Body of pancreas (tissue), 4 donors: Measurements from ENCODE around the gene LACTB. TPM values are rescaled to one million over a fixed set of nuclear protein-coding genes. Genes with fewer than 3 reads are reported as not detected.

Experiments
- ATAC-seq: fragments of 150-250 bp; one replicate; pipeline ENCODE4 v1.9.1; 2016
- DNase-seq, 4 donors: peaks; one replicate each; pipeline ENCODE4 v3.0.0-alpha.2; 2019
- H3K27ac ChIP-seq, 4 donors: fragments of 200-600 bp; sonication (generic); 1 replicate in 3 of 4; 2 replicates in 1 of 4; pipeline versions ENCODE4 v1.5.1 to v1.6.1; 2016 to 2019; ENCODE audit warnings: mild to moderate bottlenecking in 1 of 4, mixed read lengths in 1 of 4, moderate library complexity in 1 of 4
- H3K27me3 ChIP-seq, 2 donors: fragments of 200-600 bp; sonication (generic); one replicate each; pipeline ENCODE4 v1.6.0; 2016; ENCODE audit warnings: mild to moderate bottlenecking in 1 of 2
- H3K36me3 ChIP-seq, 2 donors: fragments of 200-600 bp; sonication (generic); replicated peaks in 1 of 2; 2 replicates each; pipeline ENCODE4 v1.5.1; 2016; ENCODE audit warnings: low read depth in 2 of 2; ENCODE audit not compliant: insufficient read depth in 1 of 2
- H3K4me1 ChIP-seq: fragments of 200-600 bp; sonication (generic); one replicate; pipeline ENCODE4 v1.6.0; 2016
- H3K4me3 ChIP-seq, 2 donors: fragments of 200-600 bp; sonication (generic); 1 replicate in 1 of 2; 2 replicates in 1 of 2; pipeline ENCODE4 v1.5.1; 2016 to 2019
- H3K9me3 ChIP-seq, 3 donors: fragments of 200-600 bp; sonication (generic); 1 replicate in 2 of 3; 2 replicates in 1 of 3; pipeline ENCODE4 v1.5.1; 2016
- POLR2A ChIP-seq, 3 donors: fragments of 450-650 bp; IDR thresholded peaks; one replicate each; pipeline ENCODE4 v1.6.1; 2016; ENCODE audit warnings: antibody characterized with exemption in 3 of 3, mild to moderate bottlenecking in 2 of 3
- WGBS, 2 donors: methylation state at CpG; one replicate each; pipeline ENCODE4 v1.1.5; 2017; 5-methylcytosine and 5-hydroxymethylcytosine counted together
- intact Hi-C: fragments of 100-400 bp; cut with DNase I; formaldehyde crosslinking; loops from one replicate; pipeline ENCODE4 v1.15.1; 2023
- total RNA-seq, 2 donors: library from RNA; depleted of rRNA; stranded (reverse); fragments of >200 nt; gene quantifications; one replicate each; pipeline ENCODE4 v1.1.0, GENCODE V29; 2016
- TF ChIP-seq, protein P1 (sequence below), 7 experiments: fragments of 450-650 bp in 4 of 7; fragments of 200-600 bp in 3 of 7; sonication (generic) in 3 of 7; IDR thresholded peaks; one replicate each; pipeline ENCODE4 v1.5.1; 2016 to 2019; ENCODE audit warnings: antibody characterized with exemption in 7 of 7

LACTB gene
- total RNA-seq, 2 donors from 2014 or later, result 7.6 to 8.6 TPM

DNA sequence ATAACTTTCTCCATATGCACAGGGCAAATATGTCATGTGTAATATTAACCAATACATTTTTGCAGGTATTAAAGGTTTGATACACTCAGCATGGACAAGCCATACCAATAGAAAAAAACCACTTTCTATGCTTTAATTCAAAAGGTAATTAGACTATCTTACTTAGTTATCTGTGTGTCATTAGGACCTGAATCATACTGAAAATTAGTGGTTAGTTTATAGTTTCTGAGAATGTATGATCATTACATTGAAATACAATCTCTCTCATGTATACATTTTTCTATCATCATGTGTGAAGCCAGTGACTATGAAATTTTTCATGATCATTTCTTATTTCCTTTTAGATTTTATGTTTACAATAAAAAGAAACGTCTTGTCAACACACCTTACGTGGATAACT, 19.3 kb downstream of the LACTB start:
- H3K4me3 ChIP-seq, result no peak overlapping the region
- WGBS, 2 donors, result 89% methylated on average over 2 of the region's 2 CpGs
- H3K4me1 ChIP-seq, result no peaks in the 10 kb centered on the region
- H3K36me3 ChIP-seq, result no peaks in the 10 kb centered on the region
- intact Hi-C loops, result no loop called here
- no peak overlapping the region for H3K27ac ChIP-seq
- DNase-seq, result no peak
- ATAC-seq, result no peak
- no peak for TF ChIP-seq POLR2A (IDR thresholded peaks at IDR 0.05)
- TF ChIP-seq, protein P1, sequence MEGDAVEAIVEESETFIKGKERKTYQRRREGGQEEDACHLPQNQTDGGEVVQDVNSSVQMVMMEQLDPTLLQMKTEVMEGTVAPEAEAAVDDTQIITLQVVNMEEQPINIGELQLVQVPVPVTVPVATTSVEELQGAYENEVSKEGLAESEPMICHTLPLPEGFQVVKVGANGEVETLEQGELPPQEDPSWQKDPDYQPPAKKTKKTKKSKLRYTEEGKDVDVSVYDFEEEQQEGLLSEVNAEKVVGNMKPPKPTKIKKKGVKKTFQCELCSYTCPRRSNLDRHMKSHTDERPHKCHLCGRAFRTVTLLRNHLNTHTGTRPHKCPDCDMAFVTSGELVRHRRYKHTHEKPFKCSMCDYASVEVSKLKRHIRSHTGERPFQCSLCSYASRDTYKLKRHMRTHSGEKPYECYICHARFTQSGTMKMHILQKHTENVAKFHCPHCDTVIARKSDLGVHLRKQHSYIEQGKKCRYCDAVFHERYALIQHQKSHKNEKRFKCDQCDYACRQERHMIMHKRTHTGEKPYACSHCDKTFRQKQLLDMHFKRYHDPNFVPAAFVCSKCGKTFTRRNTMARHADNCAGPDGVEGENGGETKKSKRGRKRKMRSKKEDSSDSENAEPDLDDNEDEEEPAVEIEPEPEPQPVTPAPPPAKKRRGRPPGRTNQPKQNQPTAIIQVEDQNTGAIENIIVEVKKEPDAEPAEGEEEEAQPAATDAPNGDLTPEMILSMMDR (IDR thresholded peaks at IDR 0.05), result no peak
- H3K27me3 ChIP-seq, result no peaks in the 10 kb centered on the region
- no peaks in the 10 kb centered on the region for H3K9me3 ChIP-seq

DNA sequence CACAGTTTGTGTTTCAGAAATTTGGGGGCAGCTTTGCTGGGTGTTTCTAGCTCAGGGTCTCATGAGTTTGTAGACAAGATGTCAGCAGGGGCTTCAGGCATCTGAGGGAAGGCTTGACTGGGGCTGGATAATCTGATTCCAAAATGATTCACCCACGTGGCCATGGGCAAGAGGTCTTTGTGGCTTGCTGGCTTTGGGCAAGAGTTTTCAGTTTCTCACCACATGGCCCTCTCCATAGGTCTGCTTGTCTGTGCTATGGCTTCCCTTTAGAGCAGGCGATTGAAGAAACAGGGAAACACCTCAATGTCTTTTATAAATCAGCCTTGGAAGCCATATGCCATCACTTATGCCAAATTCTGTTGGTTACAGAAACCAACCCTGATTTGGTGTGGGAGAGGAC, 23.8 kb downstream of the LACTB start:
- Histone ChIP-seq H3K36me3 (no peaks in the 10 kb centered on the region), H3K4me1 (peaks cover 2% of the 10 kb centered on the region), H3K9me3 (no peaks in the 10 kb centered on the region), H3K4me3 (no peak overlapping the region), H3K27ac (no peak overlapping the region), H3K27me3 (no peaks in the 10 kb centered on the region)
- TF ChIP-seq, protein P1 (IDR thresholded peaks at IDR 0.05), result no peak
- no peak for TF ChIP-seq POLR2A (IDR thresholded peaks at IDR 0.05)
- 88 to 93% methylated on average over 2 of the region's 2 CpGs for WGBS, 2 donors
- DNase-seq (no peak), ATAC-seq (no peak)
- intact Hi-C loops, result no loop called here

DNA sequence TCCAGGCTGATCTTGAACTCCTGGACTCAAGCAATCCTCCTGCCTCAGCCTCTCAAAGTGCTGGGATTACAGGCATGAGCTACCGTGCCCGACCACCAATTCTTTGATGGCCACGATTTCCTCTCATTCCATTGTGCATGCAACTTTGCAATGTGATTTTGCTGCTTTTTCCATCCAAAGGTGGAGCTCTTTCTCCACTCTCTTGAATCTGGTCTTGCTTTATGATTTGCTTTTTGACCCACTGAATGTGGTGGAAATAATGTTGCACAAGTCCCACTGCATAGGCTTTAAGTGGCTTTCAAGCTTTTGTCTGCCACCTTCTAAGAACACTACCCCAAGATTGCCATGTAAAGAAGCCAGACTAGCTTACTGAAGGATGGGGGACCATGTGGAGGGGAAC, 25.0 kb downstream of the LACTB start:
- TF ChIP-seq, protein P1 (IDR thresholded peaks at IDR 0.05), result no peak
- TF ChIP-seq POLR2A (IDR thresholded peaks at IDR 0.05), result no peak
- intact Hi-C loops, result no loop called here
- H3K9me3 ChIP-seq, result no peaks in the 10 kb centered on the region
- peaks cover 5% of the 10 kb centered on the region for H3K4me1 ChIP-seq
- DNase-seq (no peak), ATAC-seq (no peak)
- no peaks in the 10 kb centered on the region for H3K27me3 ChIP-seq
- 75 to 89% methylated on average over 3 of the region's 3 CpGs for WGBS, 2 donors
- H3K36me3 ChIP-seq, result peaks cover 0 to under 1% of the 10 kb centered on the region in 2 donors
- H3K27ac ChIP-seq, result no peak overlapping the region
- H3K4me3 ChIP-seq, result no peak overlapping the region

DNA sequence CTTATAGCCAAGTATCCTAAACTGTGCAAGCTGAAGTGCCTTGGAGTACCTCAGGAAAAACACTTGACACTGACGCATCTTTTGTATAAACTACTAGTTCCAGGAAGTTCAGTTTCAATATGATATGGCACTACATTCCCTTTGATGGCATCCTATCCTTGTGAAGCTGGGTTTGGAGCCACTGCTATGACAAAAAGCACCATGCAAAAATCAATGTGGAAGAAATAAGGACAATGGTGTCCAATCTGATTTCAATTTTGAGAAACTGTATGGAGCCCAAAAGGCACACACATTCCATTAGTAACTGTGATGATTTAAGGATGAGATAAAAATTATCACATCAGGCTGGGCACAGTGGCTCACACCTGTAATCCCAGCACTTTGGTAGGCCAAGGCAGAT, 30.0 kb downstream of the LACTB start:
- 90 to 94% methylated on average over 1 of the region's 1 CpG for WGBS, 2 donors
- intact Hi-C loops, result no loop called here
- H3K4me3 ChIP-seq, result no peak overlapping the region
- peaks cover 17% of the 10 kb centered on the region for H3K4me1 ChIP-seq
- peaks cover 5 to 7% of the 10 kb centered on the region in 2 donors for H3K36me3 ChIP-seq
- ATAC-seq (no peak), DNase-seq (no peak)
- H3K27me3 ChIP-seq, result no peaks in the 10 kb centered on the region
- no peak overlapping the region for H3K27ac ChIP-seq
- H3K9me3 ChIP-seq, result no peaks in the 10 kb centered on the region
- no peak for TF ChIP-seq POLR2A (IDR thresholded peaks at IDR 0.05)
- TF ChIP-seq, protein P1 (IDR thresholded peaks at IDR 0.05), result no peak

DNA sequence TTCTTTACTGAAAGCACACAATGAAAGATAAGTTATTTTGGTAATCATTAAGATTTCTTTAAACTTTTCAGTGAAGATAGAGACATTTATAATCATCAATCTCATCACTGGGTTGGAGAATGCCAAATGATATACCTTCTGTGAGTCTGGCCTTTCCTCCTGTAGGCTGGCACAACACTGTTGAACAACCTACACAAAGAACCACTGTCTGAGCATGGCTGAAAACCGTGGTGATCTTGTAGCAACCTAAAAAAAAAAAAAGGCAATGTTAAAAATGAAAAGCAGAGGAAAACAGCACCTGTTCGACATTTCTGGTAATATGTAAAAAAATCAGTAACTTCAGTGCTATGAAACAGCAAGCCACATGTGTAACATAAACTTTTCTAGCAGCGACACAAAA, 33.8 kb downstream of the LACTB start:
- no peak for TF ChIP-seq POLR2A (IDR thresholded peaks at IDR 0.05)
- TF ChIP-seq, protein P1 (IDR thresholded peaks at IDR 0.05), result no peak
- DNase-seq, result no peak
- H3K27ac ChIP-seq, result no peak overlapping the region
- H3K27me3 ChIP-seq, result no peaks in the 10 kb centered on the region
- peaks cover 5 to 7% of the 10 kb centered on the region in 2 donors for H3K36me3 ChIP-seq
- 42 to 49% methylated on average over 3 of the region's 3 CpGs for WGBS, 2 donors
- no peaks in the 10 kb centered on the region for H3K9me3 ChIP-seq
- H3K4me1 ChIP-seq, result peaks cover 18% of the 10 kb centered on the region
- intact Hi-C loops, result no loop called here
- H3K4me3 ChIP-seq, result no peak overlapping the region
- ATAC-seq, result no peak
